Measurements from ENCODE around the gene COX10.

COX10 gene

GRCh38 chr17:14135906-14136590 lies 66.7 kb downstream of the COX10 start:
- H3K9ac ChIP-seq: no peak overlapping the region
- no peak overlapping the region for H3K4me2 ChIP-seq
- no peak overlapping the region for H3K27ac ChIP-seq
- no peaks in the 10 kb centered on the region for H3K9me3 ChIP-seq
- H3K27me3 ChIP-seq: no peaks in the 10 kb centered on the region
- no peaks in the 10 kb centered on the region for H3K36me3 ChIP-seq
- peaks cover 8% of the 10 kb centered on the region; the same call in 1 of the 2 replicates for H4K20me1 ChIP-seq
- no peak overlapping the region for H3K4me3 ChIP-seq
- TF ChIP-seq Cebpa-rat (IDR thresholded peaks at IDR 0.05): no peak
- H3K4me1 ChIP-seq: no peaks in the 10 kb centered on the region

- Histone ChIP-seq H3K4me2 (no peak overlapping the region), H4K20me1 (peaks cover 8% of the 10 kb centered on the region; the same call in 1 of the 2 replicates), H3K27ac (no peak overlapping the region), H3K27me3 (no peaks in the 10 kb centered on the region), H3K9me3 (no peaks in the 10 kb centered on the region), H3K4me3 (no peak overlapping the region), H3K9ac (no peak overlapping the region), H3K36me3 (no peaks in the 10 kb centered on the region), H3K4me1 (no peaks in the 10 kb centered on the region)
- no peak for TF ChIP-seq Cebpa-rat (IDR thresholded peaks at IDR 0.05)
Measured at GRCh38 chr17:14138649-14139048, 69.3 kb downstream of the COX10 start.

- Histone ChIP-seq H3K4me2 (no peak overlapping the region), H3K9ac (no peak overlapping the region), H3K36me3 (no peaks in the 10 kb centered on the region), H3K9me3 (peaks cover 17% of the 10 kb centered on the region), H3K27ac (no peak overlapping the region), H3K27me3 (no peaks in the 10 kb centered on the region), H4K20me1 (no peaks in the 10 kb centered on the region; the same call in 1 of the 2 replicates), H3K4me3 (no peak overlapping the region), H3K4me1 (no peaks in the 10 kb centered on the region)
- no peak for TF ChIP-seq Cebpa-rat (IDR thresholded peaks at IDR 0.05)
Measured at GRCh38 chr17:14143688-14144087, 74.4 kb downstream of the COX10 start.

- Histone ChIP-seq H3K4me3 (no peak overlapping the region), H3K9ac (no peak overlapping the region), H3K36me3 (no peaks in the 10 kb centered on the region), H3K9me3 (peaks cover 17% of the 10 kb centered on the region), H3K27me3 (no peaks in the 10 kb centered on the region), H3K4me2 (no peak overlapping the region), H3K27ac (no peak overlapping the region), H4K20me1 (no peaks in the 10 kb centered on the region; the same call in 1 of the 2 replicates), H3K4me1 (no peaks in the 10 kb centered on the region)
- no peak for TF ChIP-seq Cebpa-rat (IDR thresholded peaks at IDR 0.05)
Measured at GRCh38 chr17:14144508-14144907, 75.2 kb downstream of the COX10 start.

GRCh38 chr17:14149751-14150150 lies 80.4 kb downstream of the COX10 start:
- no peak for TF ChIP-seq Cebpa-rat (IDR thresholded peaks at IDR 0.05)
- Histone ChIP-seq H4K20me1 (no peaks in the 10 kb centered on the region), H3K4me2 (no peak overlapping the region), H3K9ac (no peak overlapping the region), H3K9me3 (peaks cover 14% of the 10 kb centered on the region), H3K4me1 (no peaks in the 10 kb centered on the region), H3K27me3 (no peaks in the 10 kb centered on the region), H3K4me3 (no peak overlapping the region), H3K27ac (no peak overlapping the region), H3K36me3 (peaks cover 10% of the 10 kb centered on the region; the same call in 1 of the 2 replicates)

- H3K4me2 ChIP-seq: no peak overlapping the region
- H4K20me1 ChIP-seq: no peaks in the 10 kb centered on the region
- peaks cover 9% of the 10 kb centered on the region for H3K9me3 ChIP-seq
- H3K9ac ChIP-seq: no peak overlapping the region
- H3K4me1 ChIP-seq: no peaks in the 10 kb centered on the region
- no peak overlapping the region for H3K27ac ChIP-seq
- H3K4me3 ChIP-seq: no peak overlapping the region
- H3K27me3 ChIP-seq: no peaks in the 10 kb centered on the region
- no peak for TF ChIP-seq Cebpa-rat (IDR thresholded peaks at IDR 0.05)
- H3K36me3 ChIP-seq: peaks cover 10% of the 10 kb centered on the region; the same call in 1 of the 2 replicates
Measured at GRCh38 chr17:14150619-14151018, 81.3 kb downstream of the COX10 start.

- Histone ChIP-seq H3K27me3 (no peaks in the 10 kb centered on the region), H3K9ac (no peak overlapping the region), H3K9me3 (no peaks in the 10 kb centered on the region), H3K27ac (no peak overlapping the region), H3K36me3 (peaks cover 10% of the 10 kb centered on the region; the same call in 1 of the 2 replicates), H3K4me1 (no peaks in the 10 kb centered on the region), H3K4me3 (no peak overlapping the region), H3K4me2 (no peak overlapping the region), H4K20me1 (no peaks in the 10 kb centered on the region)
- TF ChIP-seq Cebpa-rat (IDR thresholded peaks at IDR 0.05): no peak
Measured at GRCh38 chr17:14152721-14153120, 83.4 kb downstream of the COX10 start.

GRCh38 chr17:14153374-14153773 lies 84.1 kb downstream of the COX10 start:
- Histone ChIP-seq H3K36me3 (peaks cover 10% of the 10 kb centered on the region; the same call in 1 of the 2 replicates), H3K9me3 (no peaks in the 10 kb centered on the region)
- TF ChIP-seq Cebpa-rat (IDR thresholded peaks at IDR 0.05): no peak

GRCh38 chr17:14156689-14157088 lies 87.4 kb downstream of the COX10 start:
- no peak for TF ChIP-seq Cebpa-rat (IDR thresholded peaks at IDR 0.05)
- Histone ChIP-seq H3K4me3 (no peak overlapping the region), H3K36me3 (peaks cover 19% of the 10 kb centered on the region), H3K27me3 (no peaks in the 10 kb centered on the region), H4K20me1 (no peaks in the 10 kb centered on the region), H3K4me1 (no peaks in the 10 kb centered on the region), H3K4me2 (no peak overlapping the region), H3K9me3 (no peaks in the 10 kb centered on the region), H3K9ac (no peak overlapping the region), H3K27ac (no peak overlapping the region)

More at GRCh38 chr17:14153374-14153773, 84.1 kb downstream of the COX10 start:
- H3K4me3 ChIP-seq: no peak overlapping the region
- no peak overlapping the region for H3K4me2 ChIP-seq
- no peaks in the 10 kb centered on the region for H4K20me1 ChIP-seq
- no peak overlapping the region for H3K9ac ChIP-seq
- no peaks in the 10 kb centered on the region for H3K27me3 ChIP-seq
- no peaks in the 10 kb centered on the region for H3K4me1 ChIP-seq
- no peak overlapping the region for H3K27ac ChIP-seq

GRCh38 chr17:14157822-14158221 lies 88.5 kb downstream of the COX10 start:
- no peak for TF ChIP-seq Cebpa-rat (IDR thresholded peaks at IDR 0.05)
- no peaks in the 10 kb centered on the region for H3K27me3 ChIP-seq
- peaks cover 12% of the 10 kb centered on the region for H3K36me3 ChIP-seq
- H3K4me1 ChIP-seq: no peaks in the 10 kb centered on the region
- H3K9ac ChIP-seq: no peak overlapping the region
- H3K9me3 ChIP-seq: no peaks in the 10 kb centered on the region
- H3K4me3 ChIP-seq: no peak overlapping the region
- H3K4me2 ChIP-seq: no peak overlapping the region
- no peak overlapping the region for H3K27ac ChIP-seq
- no peaks in the 10 kb centered on the region for H4K20me1 ChIP-seq

Data from BLaER1 (cell line).